Stomach (tissue), 4 donors: ENCODE measurements around the gene RILPL2.
"Not testable (repeated sequence)": the region's sequence is repeated elsewhere in the genome, so short reads cannot be mapped to it uniquely, and the experiment has no call there.

Experiments
- CTCF ChIP-seq, 7 experiments: fragments of 450-650 bp in 4 of 7; fragments of 200-600 bp in 3 of 7; sonication (generic) in 3 of 7; IDR thresholded peaks; one replicate each; pipeline ENCODE4 v1.5.1; 2016 to 2019; ENCODE audit warnings: antibody characterized with exemption in 7 of 7, control low read depth in 2 of 7, mild to moderate bottlenecking in 1 of 7
- POLR2A ChIP-seq, 4 donors: fragments of 450-650 bp; IDR thresholded peaks; one replicate each; pipeline ENCODE4 v1.6.1; 2016; ENCODE audit warnings: antibody characterized with exemption in 4 of 4, control low read depth in 2 of 4, mild to moderate bottlenecking in 1 of 4, moderate library complexity in 1 of 4

- TF ChIP-seq CTCF, POLR2A (IDR thresholded peaks at IDR 0.05): not testable (repeated sequence)
Measured at GRCh38 chr12:123452276-123452550, 15.7 kb upstream of the RILPL2 start.
